HUDEP-2 (cell line): ENCODE measurements around the gene CORO7.

ENCODE experiments used
- DNase-seq, 76 experiments: peaks; one replicate each; lab custom pipeline; 2025; ENCODE audit not compliant: unreplicated experiment in 76 of 76; lab: John Stamatoyannopoulos, UW

The CORO7 gene

GRCh38 chr16:4385789-4386450 is 30.5 kb downstream of the CORO7 start:
- DNase-seq: no peak

DNA sequence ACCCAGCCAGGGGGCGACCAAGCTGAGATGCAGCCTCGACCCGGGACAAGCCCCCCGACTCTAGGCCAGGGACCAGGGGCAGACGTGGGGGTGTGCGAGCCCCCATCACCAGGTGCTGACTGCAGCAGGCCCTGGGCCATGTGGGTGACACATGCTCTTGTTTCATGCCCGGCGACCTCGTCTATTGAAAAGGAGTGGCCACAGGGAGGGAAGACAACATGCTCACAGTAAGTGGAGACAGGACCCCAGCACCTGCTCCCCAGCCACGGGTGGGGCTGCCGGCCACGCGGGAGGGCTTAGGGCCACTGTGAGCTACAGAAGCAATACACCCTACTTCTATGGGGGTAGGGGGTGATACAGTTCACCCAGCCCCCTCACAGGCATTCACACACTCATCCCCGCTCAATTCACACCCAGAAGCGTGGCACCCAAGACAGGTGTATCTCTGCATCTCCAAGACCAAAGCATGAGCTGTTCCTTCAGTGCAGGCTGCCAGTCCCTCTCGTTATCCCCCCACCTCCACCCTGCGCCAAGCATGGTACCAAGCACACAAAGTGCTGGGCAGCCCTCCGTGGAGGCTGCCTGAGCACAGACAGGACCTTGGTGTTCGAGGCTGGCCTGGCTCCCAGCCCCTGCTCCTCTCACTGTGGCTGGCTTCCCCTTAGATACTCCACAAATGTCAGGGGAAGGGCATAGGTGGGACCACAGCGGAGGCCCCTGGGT is 31.2 kb downstream of the CORO7 start:
- DNase-seq: no peak

GRCh38 chr16:4384509-4384942 is 31.9 kb downstream of the CORO7 start:
- no peak for DNase-seq

GRCh38 chr16:4383591-4384444 is 32.6 kb downstream of the CORO7 start:
- no peak for DNase-seq

DNA sequence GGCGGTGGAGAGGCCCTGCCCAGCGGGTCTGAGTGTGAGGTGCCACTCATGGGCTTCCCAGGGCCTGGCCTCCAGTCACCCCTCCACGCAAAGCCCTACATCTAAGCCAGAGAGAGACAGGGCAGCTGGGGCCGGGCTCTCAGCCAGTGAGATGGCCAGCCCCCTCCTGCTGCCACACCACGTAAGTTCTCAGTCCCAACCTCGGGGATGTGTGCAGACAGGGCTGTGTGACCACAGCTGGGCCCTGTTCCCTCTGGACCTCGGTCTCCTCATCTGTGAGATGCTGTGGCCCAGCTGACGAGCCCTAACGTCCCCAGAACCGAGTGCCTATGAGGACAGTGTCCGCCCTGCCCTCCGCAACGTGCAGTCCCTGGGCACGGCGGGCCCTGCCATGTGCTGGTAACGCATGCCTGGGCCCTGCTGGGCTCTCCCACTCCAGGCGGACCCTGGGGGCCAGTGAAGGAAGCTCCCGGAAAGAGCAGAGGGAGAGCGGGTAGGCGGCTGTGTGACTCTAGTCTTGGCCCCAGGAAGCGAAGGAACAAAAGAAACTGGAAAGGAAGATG is 33.5 kb downstream of the CORO7 start:
- no peak for DNase-seq

DNA sequence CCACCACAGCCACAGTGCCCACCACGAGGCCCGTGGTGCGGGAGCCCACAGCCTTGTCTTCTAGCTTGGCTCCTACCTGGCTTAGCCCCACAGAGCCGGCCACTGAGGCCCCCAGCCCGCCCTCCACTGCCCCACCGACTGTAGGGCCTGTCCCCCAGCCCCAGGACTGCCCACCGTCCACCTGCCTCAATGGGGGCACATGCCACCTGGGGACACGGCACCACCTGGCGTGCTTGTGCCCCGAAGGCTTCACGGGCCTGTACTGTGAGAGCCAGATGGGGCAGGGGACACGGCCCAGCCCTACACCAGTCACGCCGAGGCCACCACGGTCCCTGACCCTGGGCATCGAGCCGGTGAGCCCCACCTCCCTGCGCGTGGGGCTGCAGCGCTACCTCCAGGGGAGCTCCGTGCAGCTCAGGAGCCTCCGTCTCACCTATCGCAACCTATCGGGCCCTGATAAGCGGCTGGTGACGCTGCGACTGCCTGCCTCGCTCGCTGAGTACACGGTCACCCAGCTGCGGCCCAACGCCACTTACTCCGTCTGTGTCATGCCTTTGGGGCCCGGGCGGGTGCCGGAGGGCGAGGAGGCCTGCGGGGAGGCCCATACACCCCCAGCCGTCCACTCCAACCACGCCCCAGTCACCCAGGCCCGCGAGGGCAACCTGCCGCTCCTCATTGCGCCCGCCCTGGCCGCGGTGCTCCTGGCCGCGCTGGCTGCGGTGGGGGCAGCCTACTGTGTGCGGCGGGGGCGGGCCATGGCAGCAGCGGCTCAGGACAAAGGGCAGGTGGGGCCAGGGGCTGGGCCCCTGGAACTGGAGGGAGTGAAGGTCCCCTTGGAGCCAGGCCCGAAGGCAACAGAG is 34.2 kb downstream of the CORO7 start:
- DNase-seq: no peak

GRCh38 chr16:4381072-4381934 is 35.1 kb downstream of the CORO7 start:
- no peak for DNase-seq

- DNase-seq: no peak
Measured at GRCh38 chr16:4380119-4381063, 36.0 kb downstream of the CORO7 start.

GRCh38 chr16:4378999-4379690 is 37.3 kb downstream of the CORO7 start:
- DNase-seq: no peak

DNA sequence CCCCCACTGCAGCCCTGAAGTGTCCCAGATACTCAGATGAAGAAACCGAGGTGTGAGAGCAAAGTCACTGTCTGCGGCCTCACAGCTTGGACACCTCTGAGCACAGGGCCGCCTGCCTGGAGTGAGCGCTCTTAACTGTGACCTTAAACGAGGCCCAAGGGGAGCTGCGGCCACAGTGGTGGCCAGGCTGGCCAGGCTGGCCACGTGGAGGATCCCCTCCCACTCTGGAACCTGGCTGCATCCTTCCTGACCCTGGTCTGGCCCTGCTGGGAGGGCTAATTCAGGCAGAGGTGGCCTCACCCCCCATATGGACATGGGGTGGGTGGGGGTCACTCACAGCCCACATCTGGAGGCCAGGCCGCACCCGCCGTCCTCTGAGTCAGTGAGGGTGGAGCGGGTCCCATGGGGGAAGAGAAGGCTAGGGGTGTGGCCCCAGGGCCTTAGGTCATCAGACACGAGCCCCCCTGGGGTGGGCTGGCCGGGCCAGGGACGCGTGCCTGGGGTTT is 38.2 kb downstream of the CORO7 start:
- DNase-seq: no peak

DNA sequence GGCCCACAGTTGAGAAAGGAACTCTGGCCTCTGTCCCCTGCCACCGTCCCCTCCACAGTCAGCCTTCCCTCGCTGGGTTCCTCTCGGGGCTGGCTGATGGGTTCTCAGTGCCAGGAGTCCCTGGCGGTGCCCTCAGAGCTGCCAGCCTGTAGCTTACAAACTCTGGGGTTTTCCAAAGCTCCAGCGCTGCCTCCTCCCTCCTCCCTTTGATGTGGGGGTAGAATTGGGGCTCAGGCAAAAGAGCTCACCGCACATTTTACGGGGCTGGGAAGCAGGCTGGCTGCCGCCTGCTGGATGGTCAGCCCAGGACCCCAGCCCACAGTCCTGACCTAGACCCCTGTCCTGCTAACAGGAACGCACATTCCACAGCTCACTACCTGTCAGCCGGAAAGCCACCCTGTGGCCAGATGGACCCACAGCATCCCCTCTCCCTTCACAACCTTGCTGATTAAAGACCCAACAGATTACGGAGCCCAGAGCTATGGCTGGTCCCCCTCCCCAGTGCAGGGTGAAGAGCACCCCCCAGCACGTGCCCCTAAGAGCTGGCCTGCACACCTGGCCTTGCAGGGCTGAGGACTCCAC is 38.7 kb downstream of the CORO7 start:
- DNase-seq: no peak

DNA sequence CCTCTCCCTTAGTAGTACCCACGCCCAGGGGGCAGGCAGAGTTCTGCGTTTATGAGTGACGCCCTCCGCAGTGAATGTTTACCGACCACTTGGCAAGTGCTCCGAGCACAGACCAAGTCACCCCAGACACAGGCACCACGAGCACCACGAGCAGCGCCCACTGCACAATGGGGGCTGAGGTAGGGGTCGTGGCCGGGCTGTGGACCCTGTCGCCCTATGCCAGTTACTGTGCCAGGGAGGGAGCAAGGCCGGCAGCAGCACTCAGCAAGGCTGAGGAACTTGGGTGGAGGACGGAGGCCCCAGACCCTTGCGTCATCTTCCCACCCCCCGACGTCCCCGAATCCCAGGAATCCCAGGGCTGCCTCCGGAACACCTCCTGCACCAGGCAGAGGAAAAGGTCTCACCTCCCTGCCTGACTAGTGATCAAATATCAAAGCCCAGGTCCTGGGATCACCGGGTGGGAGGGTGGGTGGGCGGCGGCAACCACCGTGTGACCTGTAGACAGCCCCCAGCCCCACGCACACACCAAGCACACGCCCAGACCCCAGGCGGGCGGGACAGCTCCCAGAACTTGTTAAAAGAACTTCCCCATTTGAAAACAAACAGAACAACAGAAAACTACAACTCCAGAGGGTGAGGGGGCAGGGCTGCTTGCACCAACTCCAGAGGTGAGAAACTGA is 39.4 kb downstream of the CORO7 start:
- no peak for DNase-seq

GRCh38 chr16:4376126-4376892 is 40.1 kb downstream of the CORO7 start:
- DNase-seq: no peak

DNA sequence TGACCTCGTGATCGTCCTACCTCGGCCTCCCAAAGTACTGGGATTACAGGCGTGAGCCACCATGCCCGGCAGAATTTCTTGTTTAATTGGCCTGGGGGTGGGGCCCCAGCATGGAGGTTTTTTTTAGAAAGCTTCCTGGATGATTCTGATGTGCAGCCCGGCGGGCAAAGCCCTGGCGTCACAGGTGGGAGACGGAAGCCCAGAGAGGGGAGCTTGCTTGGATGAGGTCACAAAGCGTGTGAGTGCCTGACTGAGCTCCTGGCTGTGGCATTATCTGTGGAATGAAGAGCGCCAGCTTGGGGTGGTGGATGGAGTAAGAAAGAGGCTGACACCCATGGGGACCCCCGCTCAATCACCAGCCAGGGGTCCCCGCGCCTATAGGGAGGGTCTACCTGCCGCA is 40.7 kb downstream of the CORO7 start:
- DNase-seq: no peak

GRCh38 chr16:4373909-4374742 is 42.3 kb downstream of the CORO7 start:
- DNase-seq: peak in 48 of 76 experiments; percentile 2 to 68 (median 35)
